ENCODE results near the gene EREG. TPM values are rescaled to one million over a fixed set of nuclear protein-coding genes. Genes with fewer than 3 reads are reported as not detected.

EREG gene
- total and polyA plus RNA-seq, 9 donors, result 0.04 to 3.9 (median 0.15) TPM; not detected in 2

DNA sequence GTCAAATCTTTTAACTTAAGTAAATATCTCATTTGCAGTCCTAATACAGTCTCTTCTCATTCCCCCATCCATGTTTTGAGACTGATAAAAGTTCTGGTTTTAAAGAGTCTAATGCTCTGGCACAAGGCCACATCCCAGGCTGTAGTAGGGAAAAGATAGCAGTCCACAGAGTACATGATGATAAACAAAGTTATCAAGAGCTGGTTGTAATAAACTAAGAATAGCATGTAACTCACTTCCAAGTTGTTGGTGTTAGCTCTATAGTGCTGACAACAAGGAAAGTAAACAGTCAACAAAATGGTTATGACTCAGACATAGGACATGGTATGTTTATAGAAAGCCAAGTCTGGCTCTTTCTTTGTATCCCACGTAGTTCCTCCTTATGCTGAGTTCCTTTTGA lies 58.2 kb downstream of the EREG start:
- no peaks in the 10 kb centered on the region for H3K9me3 ChIP-seq
- intact Hi-C loops (cut with DNase I), result no loop called here
- no peak overlapping the region for H3K4me3 ChIP-seq
- 2 to 13% (median 5%) methylated on average over 1 of the region's 1 CpG for WGBS, 3 donors
- H3K4me1 ChIP-seq (ENCODE audit: insufficient read depth), result no peaks in the 10 kb centered on the region
- no peak overlapping the region for H3K27ac ChIP-seq
- no peaks in the 10 kb centered on the region for H3K27me3 ChIP-seq
- DNase-seq, result peak in 4 of 5 donors; percentile 29 to 52 (median 42)
- H3K36me3 ChIP-seq, result no peaks in the 10 kb centered on the region
- TF ChIP-seq EP300 (IDR thresholded peaks at IDR 0.05) (no peak), POLR2A (IDR thresholded peaks at IDR 0.05) (no peak), CTCF (IDR thresholded peaks at IDR 0.05) (no peak)

GRCh38 chr4:74424111-74424510 lies 59.2 kb downstream of the EREG start:
- H3K9me3 ChIP-seq, result no peaks in the 10 kb centered on the region
- H3K4me3 ChIP-seq, result no peak overlapping the region
- H3K27me3 ChIP-seq, result no peaks in the 10 kb centered on the region
- DNase-seq, result no peak
- 89 to 94% (median 93%) methylated on average over 2 of the region's 2 CpGs for WGBS, 3 donors
- no peaks in the 10 kb centered on the region for H3K4me1 ChIP-seq (ENCODE audit: insufficient read depth)
- intact Hi-C loops (cut with DNase I), result no loop called here
- H3K27ac ChIP-seq, result no peak overlapping the region
- TF ChIP-seq CTCF (IDR thresholded peaks at IDR 0.05), result no peak
- TF ChIP-seq EP300 (IDR thresholded peaks at IDR 0.05), result no peak
- TF ChIP-seq POLR2A (IDR thresholded peaks at IDR 0.05), result no peak
- H3K36me3 ChIP-seq, result no peaks in the 10 kb centered on the region

GRCh38 chr4:74426101-74426500 lies 61.2 kb downstream of the EREG start:
- Histone ChIP-seq H3K27ac (no peak overlapping the region), H3K9me3 (no peaks in the 10 kb centered on the region), H3K27me3 (no peaks in the 10 kb centered on the region), H3K4me1 (ENCODE audit: insufficient read depth) (no peaks in the 10 kb centered on the region), H3K4me3 (no peak overlapping the region), H3K36me3 (no peaks in the 10 kb centered on the region)
- no peak for TF ChIP-seq CTCF (IDR thresholded peaks at IDR 0.05)
- TF ChIP-seq EP300 (IDR thresholded peaks at IDR 0.05), result no peak
- no peak for TF ChIP-seq POLR2A (IDR thresholded peaks at IDR 0.05)
- DNase-seq, result no peak
- 88 to 93% (median 92%) methylated on average over 1 of the region's 1 CpG for WGBS, 3 donors
- intact Hi-C loops (cut with DNase I), result no loop called here

DNA sequence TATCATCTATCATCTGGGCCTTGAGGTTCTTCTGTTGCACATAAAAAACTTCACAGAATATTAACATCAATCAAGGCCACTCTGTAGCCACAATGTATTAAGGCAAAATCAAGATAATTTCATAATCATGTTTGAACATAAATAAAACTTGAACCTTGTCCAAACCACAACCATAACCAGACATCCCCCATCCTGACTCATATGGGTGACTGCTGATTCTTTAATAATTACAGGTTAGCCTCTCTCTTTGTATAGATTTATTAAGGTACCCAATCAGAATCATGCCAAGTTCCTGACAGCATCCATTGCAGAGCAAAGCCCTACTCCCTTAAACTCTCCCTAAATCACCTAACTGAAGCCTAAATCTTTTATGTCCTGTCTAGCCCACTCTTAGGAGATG lies 63.3 kb downstream of the EREG start:
- Histone ChIP-seq H3K27ac (no peak overlapping the region), H3K4me1 (ENCODE audit: insufficient read depth) (no peaks in the 10 kb centered on the region), H3K36me3 (no peaks in the 10 kb centered on the region), H3K4me3 (no peak overlapping the region), H3K9me3 (no peaks in the 10 kb centered on the region), H3K27me3 (no peaks in the 10 kb centered on the region)
- DNase-seq, result no peak
- TF ChIP-seq EP300 (IDR thresholded peaks at IDR 0.05), result no peak
- TF ChIP-seq CTCF (IDR thresholded peaks at IDR 0.05), result no peak
- TF ChIP-seq POLR2A (IDR thresholded peaks at IDR 0.05), result no peak
- intact Hi-C loops (cut with DNase I), result no loop called here
